ENCODE results near the gene TSPAN9.

- no peak for TF ChIP-seq CTCF (IDR thresholded peaks at IDR 0.05)
- no peak for TF ChIP-seq POLR2AphosphoS5 (IDR thresholded peaks at IDR 0.05)
- no peak for TF ChIP-seq POLR2A (IDR thresholded peaks at IDR 0.05; ENCODE audit: low read depth)
- TF ChIP-seq EP300 (IDR thresholded peaks at IDR 0.05) = no peak
Measured at GRCh38 chr12:3086729-3087323, 9.6 kb downstream of the TSPAN9 start.
